ENCODE measurements around the gene CALD1.

DNA sequence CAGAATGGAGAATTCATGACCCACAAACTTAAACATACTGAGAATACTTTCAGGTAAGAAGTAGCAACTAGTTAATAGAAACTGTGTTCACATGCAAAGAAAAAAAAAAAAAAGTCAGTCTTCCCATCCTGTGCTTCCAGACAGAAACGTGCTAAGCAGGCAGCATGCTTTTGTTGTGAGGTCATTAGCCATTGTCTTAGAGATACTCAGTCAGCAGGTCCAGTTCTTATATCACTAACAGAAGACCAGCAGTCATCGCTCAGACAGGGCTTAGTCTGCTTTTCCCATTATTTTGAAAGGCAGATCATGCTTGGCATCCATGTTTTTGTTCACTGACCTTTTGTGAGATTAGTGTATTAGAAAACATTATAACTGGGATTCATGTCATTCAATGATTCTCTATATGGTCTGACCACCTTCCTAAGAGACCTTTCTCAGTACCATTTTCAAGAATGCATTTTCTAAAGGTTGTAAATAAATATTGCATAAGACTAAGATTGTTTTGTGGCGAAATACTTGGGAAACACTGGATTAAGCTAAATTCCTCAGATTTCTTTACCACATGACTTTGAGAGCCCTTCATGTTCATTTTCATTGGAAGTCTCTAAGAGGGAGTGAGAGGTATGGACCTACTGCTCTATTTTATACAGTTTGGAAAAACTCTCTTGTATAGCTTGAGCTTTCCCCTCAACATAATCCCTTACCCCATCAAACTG, 161.9 kb downstream of the CALD1 start:
- TF ChIP-seq, protein P1, sequence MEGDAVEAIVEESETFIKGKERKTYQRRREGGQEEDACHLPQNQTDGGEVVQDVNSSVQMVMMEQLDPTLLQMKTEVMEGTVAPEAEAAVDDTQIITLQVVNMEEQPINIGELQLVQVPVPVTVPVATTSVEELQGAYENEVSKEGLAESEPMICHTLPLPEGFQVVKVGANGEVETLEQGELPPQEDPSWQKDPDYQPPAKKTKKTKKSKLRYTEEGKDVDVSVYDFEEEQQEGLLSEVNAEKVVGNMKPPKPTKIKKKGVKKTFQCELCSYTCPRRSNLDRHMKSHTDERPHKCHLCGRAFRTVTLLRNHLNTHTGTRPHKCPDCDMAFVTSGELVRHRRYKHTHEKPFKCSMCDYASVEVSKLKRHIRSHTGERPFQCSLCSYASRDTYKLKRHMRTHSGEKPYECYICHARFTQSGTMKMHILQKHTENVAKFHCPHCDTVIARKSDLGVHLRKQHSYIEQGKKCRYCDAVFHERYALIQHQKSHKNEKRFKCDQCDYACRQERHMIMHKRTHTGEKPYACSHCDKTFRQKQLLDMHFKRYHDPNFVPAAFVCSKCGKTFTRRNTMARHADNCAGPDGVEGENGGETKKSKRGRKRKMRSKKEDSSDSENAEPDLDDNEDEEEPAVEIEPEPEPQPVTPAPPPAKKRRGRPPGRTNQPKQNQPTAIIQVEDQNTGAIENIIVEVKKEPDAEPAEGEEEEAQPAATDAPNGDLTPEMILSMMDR (IDR thresholded peaks at IDR 0.05; ENCODE audit: borderline replicate concordance, extremely low read depth, low read length, poor library complexity, severe bottlenecking) = no peak
- TF ChIP-seq EZH2 (IDR thresholded peaks at IDR 0.05; ENCODE audit: borderline replicate concordance, low read depth, low read length, severe bottlenecking) = no peak

All from DND-41 (cell line).